NCI-H69 (cell line): ENCODE results near the gene GNG2.

Experiments
- DNase-seq: peaks from one replicate; lab custom pipeline; 2025; lab: John Stamatoyannopoulos, UW

GNG2 gene

GRCh38 chr14:51860164-51860824 is at the start of gene GNG2:
GNG2 (plus strand) TSS chr14:51860612; CDS start chr14:51950679, 90,067 bp downstream.
- peak; percentile 96 for DNase-seq

- DNase-seq, result no peak
These were observed 48.7 kb upstream of the GNG2 start for GRCh38 chr14:51811706-51812105.

- no peak for DNase-seq
These were observed 44.4 kb upstream of the GNG2 start for GRCh38 chr14:51816031-51816430.

GRCh38 chr14:51817326-51817725 is 43.1 kb upstream of the GNG2 start:
- DNase-seq, result no peak

- peak; percentile 79 for DNase-seq
These were observed 41.5 kb upstream of the GNG2 start for GRCh38 chr14:51818748-51819380.

DNA sequence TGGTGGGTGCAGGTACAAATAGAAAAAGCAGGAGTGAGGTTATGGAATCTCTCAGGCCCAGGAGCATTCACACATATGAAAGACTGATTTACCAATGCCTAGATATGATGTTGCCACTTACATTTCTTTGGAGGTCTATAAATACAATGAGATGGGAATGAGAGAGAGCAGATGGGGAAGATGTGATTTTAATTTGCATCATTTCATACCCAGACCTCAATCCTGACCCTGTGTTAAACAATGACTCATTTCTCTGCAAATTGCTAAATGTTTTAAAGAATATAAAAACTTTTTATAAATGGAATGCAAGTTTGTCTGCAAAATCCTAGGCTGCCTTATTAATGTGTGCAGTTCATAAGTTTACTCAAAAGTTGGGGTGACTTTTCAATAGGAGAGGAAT is 38.6 kb upstream of the GNG2 start:
- DNase-seq, result no peak

- no peak for DNase-seq
These were observed 37.9 kb upstream of the GNG2 start for GRCh38 chr14:51822499-51822898.

DNA sequence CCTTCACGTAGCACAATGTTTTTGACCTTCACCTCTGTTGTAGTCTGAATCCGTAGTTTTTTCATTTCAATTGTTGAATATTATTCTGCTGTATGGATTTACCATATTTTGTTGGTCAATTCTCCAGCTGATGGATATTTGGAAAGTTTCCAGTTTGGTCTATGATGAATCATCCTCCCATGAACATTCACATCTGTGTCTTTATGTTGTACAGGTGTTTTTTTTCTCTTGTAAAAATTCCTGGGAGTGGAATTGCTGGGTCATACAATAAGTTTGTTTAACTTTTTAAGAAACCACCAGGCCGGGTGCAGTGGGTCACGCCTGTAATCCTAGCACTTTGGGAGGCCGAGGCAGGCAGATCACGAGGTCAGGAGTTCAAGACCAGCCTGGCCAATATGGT is 36.7 kb upstream of the GNG2 start:
- DNase-seq, result peak; percentile 19

DNA sequence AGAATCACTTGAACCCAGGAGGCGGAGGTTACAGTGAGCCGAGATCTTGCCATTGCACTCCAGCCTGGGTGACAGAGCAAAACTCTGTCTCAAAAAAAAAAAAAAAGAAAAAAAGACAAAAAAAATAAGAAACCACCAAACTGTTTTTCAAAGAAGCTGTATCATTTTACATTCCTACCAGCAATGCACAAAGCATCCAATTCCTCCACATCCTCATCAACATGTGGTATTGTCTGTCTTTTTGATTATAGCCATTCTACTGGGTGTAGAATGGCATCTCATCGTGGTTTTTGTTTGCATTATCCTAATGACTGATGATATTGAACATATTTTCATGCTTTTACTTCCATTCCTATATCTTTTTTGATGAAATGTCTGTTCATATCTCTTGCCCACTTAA is 36.2 kb upstream of the GNG2 start:
- DNase-seq, result no peak

- DNase-seq, result no peak
These were observed 34.5 kb upstream of the GNG2 start for GRCh38 chr14:51825926-51826325.

GRCh38 chr14:51828017-51828797 is 32.2 kb upstream of the GNG2 start:
- peak; percentile 82 for DNase-seq

DNA sequence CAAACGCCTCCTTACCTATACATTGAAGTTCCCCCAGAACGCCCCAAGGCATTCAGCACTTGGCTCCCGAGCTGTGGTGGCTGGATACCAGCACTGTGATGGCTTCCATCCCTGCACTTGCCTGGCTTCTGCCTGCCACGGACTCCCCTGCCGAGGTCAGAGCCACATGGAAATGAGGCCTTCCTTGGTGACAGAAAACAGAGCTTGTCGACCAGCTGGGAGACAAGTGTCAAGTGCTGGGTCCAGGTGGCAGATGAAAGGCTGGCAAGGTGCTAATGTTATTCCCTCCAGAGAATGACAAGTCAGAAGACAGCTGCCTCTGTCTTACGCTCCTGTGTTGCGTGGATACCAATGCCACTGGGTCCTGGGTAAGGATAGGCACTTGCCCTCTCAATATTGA is 26.2 kb upstream of the GNG2 start:
- DNase-seq, result no peak

- DNase-seq, result no peak
These were observed 24.0 kb upstream of the GNG2 start for GRCh38 chr14:51836417-51836816.

- no peak for DNase-seq
These were observed 16.1 kb upstream of the GNG2 start for GRCh38 chr14:51844081-51844881.

DNA sequence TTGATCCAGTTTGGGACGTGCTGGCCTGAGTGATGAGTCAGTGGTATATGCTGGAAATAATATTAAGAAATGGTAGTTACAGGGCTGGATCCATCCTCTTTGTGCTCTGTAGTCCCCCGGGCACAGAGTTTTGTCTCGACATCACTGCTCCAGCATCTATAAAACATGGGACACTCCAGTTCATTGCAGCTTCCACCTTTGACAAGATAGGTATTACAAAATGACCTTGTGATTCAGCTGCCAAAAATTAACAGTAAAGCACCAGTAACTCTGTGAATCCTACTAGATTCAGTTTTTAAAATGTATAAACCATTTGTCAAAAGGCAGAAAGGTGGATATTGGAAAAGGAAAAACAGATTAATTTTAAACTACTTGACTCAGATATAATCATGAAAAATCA is 14.6 kb upstream of the GNG2 start:
- DNase-seq, result no peak

DNA sequence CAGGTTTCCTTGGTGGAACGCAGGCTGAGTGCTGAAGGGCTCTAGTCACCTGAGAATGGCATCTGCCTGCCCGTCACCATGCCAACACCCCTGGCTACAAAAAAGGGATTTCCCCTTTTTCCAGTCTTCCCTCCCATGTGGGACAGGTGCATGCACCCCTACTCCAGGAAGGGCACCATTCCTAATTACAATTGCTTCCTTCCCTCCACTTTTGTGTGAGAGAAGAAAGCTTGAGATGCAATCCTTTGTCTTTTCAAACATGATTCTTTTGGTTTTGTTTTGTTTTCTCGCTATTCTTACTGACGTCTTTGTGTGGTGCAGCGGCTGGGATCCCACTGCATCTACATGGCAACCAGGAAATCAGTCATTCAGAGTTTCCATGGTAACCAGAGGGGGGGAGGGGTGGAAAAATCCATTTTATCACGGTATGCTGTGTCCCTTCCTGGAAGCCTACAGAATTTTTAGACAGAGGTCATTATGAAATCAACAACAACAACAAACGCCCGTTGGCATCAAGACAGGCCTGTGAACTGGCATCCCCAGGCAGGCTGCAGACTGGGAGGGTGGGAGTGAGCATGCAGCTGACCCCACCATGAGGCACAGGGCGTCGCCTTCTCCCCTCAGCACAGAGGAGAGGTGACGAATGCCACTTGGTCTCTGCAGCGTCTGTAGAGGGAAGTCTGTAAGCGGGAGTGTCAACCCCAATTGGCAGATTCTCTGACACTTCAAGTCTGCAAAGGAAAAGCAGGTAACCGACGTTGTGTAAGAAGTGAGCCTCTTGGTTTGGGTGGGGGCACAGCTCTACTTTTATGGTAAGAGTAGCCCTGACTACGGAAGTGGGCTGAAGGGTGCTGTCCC is 13.6 kb upstream of the GNG2 start:
- peak; percentile 82 for DNase-seq

DNA sequence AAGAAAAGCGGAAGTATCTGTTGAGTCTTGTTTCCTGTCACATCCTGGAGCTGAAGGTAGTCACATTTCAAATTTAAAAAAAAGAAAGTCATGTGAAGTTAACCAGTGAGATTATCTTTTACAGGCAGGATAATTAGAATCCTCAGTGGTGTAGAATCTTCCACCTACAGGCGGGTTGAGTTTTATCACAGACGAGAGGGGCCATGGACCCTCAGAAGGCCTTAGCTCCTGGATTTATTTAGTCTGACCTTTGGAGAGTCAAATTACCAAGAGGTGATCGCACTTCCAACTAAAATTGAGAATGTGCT is 13.0 kb upstream of the GNG2 start:
- DNase-seq, result no peak

- no peak for DNase-seq
These were observed 12.3 kb upstream of the GNG2 start for GRCh38 chr14:51848120-51848519.

GRCh38 chr14:51849097-51849496 is 11.3 kb upstream of the GNG2 start:
- no peak for DNase-seq

GRCh38 chr14:51850651-51851050 is 9.8 kb upstream of the GNG2 start:
- DNase-seq, result no peak

DNA sequence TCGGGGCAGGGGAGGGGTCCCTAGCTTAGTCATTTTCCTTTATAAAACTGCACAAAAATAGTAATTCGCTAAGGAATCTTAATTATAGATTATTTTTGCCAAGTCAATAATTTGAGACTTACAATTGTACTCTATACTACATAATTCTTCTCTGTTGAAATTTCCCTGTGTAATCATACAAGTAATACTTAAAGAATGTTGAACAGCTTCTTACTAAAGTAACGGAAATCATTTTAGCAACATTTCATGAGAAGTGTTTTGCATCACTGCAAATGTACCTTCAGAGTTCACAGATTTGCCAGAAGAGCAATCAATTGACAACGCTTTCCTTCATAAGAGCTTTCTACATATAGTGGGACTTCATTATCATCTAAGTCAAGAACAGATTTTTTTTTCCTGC is 7.9 kb upstream of the GNG2 start:
- no peak for DNase-seq

GRCh38 chr14:51855234-51855633 is 5.2 kb upstream of the GNG2 start:
- DNase-seq, result peak; percentile 49
